HEK293T (cell line): Measurements from ENCODE around the gene DNAJB2.
"Not testable (repeated sequence)": the region's sequence is repeated elsewhere in the genome, so short reads cannot be mapped to it uniquely, and the experiment has no call there.

Source experiments
- CTCF ChIA-PET: fragments of 350-600 bp; formaldehyde crosslinking; extraction: SDS; loops from one replicate; lab custom pipeline; 2021; ENCODE audit warnings: antibody characterized with exemption, inconsistent platforms; lab: Yijun Ruan, JAX
- POLR2A ChIA-PET: fragments of 350-600 bp; formaldehyde crosslinking; extraction: SDS; loops from one replicate; lab custom pipeline; 2020; ENCODE audit warnings: antibody characterized with exemption, inconsistent platforms; lab: Yijun Ruan, JAX
- DNase-seq: peaks from one replicate; pipeline ENCODE4 v3.0.0; 2012; ENCODE audit warnings: mixed read lengths; ENCODE audit errors: extremely low spot score
- ARNT ChIP-seq: fragments of 450-650 bp; IDR thresholded peaks from 2 replicates; pipeline ENCODE4 v1.6.1; 2017; ENCODE audit warnings: mild to moderate bottlenecking
- BHLHE40 ChIP-seq: fragments of 450-650 bp; IDR thresholded peaks from 2 replicates; pipeline ENCODE4 v1.6.1; 2016; ENCODE audit warnings: mild to moderate bottlenecking, moderate library complexity, borderline replicate concordance
- CTBP1 ChIP-seq: fragments of 450-650 bp; IDR thresholded peaks from 2 replicates; pipeline ENCODE4 v1.6.1; 2016; ENCODE audit warnings: borderline replicate concordance
- ELF4 ChIP-seq: fragments of 450-650 bp; IDR thresholded peaks from 2 replicates; pipeline ENCODE4 v1.6.1; 2017; ENCODE audit warnings: antibody characterized with exemption
- FOXA1 ChIP-seq: fragments of 450-650 bp; IDR thresholded peaks from 2 replicates; pipeline ENCODE4 v1.6.1; 2016; ENCODE audit warnings: mild to moderate bottlenecking
- FOXK2 ChIP-seq: fragments of 450-650 bp; IDR thresholded peaks from 2 replicates; pipeline ENCODE4 v1.6.1; 2016; ENCODE audit warnings: mild to moderate bottlenecking
- FOXM1 ChIP-seq: fragments of 450-650 bp; IDR thresholded peaks from 2 replicates; pipeline ENCODE4 v1.6.1; 2017; ENCODE audit warnings: mild to moderate bottlenecking, borderline replicate concordance
- HDGF ChIP-seq: fragments of 450-650 bp; IDR thresholded peaks from 2 replicates; pipeline ENCODE4 v1.6.1; 2017; ENCODE audit warnings: antibody characterized with exemption, borderline replicate concordance
- L3MBTL2 ChIP-seq: fragments of 450-650 bp; conservative IDR thresholded peaks from 2 replicates; pipeline ENCODE4 v1.6.1; 2016; ENCODE audit warnings: mild to moderate bottlenecking
- LEF1 ChIP-seq: fragments of 450-650 bp; IDR thresholded peaks from 2 replicates; pipeline ENCODE4 v1.6.1; 2017; ENCODE audit warnings: mild to moderate bottlenecking, borderline replicate concordance
- NFRKB ChIP-seq: fragments of 450-650 bp; IDR thresholded peaks from 2 replicates; pipeline ENCODE4 v1.6.1; 2016; ENCODE audit warnings: mild to moderate bottlenecking, moderate library complexity
- SP1 ChIP-seq: fragments of 450-650 bp; IDR thresholded peaks from 2 replicates; pipeline ENCODE4 v1.6.1; 2017
- SUZ12 ChIP-seq: fragments of 450-650 bp; IDR thresholded peaks from 2 replicates; pipeline ENCODE4 v1.6.1; 2016; ENCODE audit warnings: mild to moderate bottlenecking
- TARDBP ChIP-seq: fragments of 450-650 bp; IDR thresholded peaks from 2 replicates; pipeline ENCODE4 v1.6.1; 2016
- ZNF384 ChIP-seq: fragments of 450-650 bp; IDR thresholded peaks from 2 replicates; pipeline ENCODE4 v1.6.1; 2016
- TF ChIP-seq, protein P1 (sequence below): fragments of 450-650 bp; IDR thresholded peaks from 2 replicates; pipeline ENCODE4 v1.6.1; 2016

Gene DNAJB2

DNA sequence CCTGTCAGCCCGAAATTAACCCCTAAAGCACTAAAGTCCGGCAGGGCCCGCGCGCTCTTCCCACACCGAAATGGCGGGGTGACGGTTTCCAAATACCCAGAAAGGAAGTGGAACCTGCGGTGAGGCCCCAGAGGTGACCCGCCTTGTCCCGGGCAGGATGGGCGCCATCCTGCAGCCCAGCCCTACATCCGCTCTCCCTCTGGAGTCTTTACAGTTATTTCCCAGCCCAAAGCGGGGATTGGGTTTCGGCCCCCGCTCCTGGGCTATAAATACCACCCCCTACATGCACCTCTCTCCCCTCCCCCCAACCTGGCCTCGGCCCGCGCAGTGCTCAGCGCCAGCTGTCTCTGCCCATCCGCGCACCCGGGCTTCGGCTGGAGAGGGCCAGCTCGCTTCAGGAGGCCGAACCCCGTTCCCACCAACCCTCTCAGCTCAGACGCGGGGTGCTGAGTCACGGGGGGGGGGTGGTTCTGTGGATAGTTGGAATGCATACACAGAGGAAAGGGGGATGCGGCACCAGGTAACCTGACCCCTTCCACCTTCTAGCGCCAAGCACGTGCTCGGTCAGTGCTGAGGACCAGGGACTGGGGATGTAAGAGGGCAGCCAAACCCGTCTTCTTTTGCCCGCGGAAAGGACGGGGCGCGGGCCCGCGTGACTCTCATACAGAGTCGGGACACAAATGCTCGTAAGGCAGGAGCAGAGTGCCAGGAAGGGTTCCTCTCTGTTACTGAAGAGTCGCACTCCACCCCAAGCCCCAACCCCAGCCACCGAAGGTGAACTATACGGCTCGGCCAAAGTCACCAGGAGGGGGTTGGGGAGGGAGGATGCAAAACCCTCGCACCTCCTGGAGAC, 26.0 kb upstream of the DNAJB2 start, which contains the start of gene TUBA4B:
Gene TUBA4B, plus strand, starts transcription at position 344 of the 853 bp plus-strand sequence. Its CDS starts 165 bp downstream, at position 509.
- CTCF ChIA-PET: interaction anchor here (0.5 to 0.6 kb wide), 2 partner anchors 8 to 288 kb away, joined by 3 read pairs; no protein-coding TSS in a partner anchor
- TF ChIP-seq L3MBTL2 (0 out of 2 replicates have a peak, but pooled peaks have one; percentile 44), HDGF (no peak)
- POLR2A ChIA-PET: interaction anchor here (0.6 to 3.9 kb wide), 3 partner anchors 8 to 126 kb away, joined by 3 to 28 read pairs (median 5); partner anchors contain the start of genes ANKZF1, ATG9A, GLB1L and STK16
- DNase-seq: no peak

- ChIA-PET POLR2A (interaction anchor here (3.9 kb wide), 1 partner anchor 8 kb away, joined by 28 read pairs; the partner anchor contains the start of genes GLB1L and STK16), CTCF (interaction anchor here (0.9 to 2.2 kb wide), 3 partner anchors 9 to 41 kb away, joined by 4 to 7 read pairs (median 7); partner anchors contain the start of genes GLB1L and STK16)
- TF ChIP-seq CTBP1: no peak
- no peak for TF ChIP-seq ARNT
- DNase-seq: peak; percentile 90
Observed at GRCh38 chr2:219253753-219254589, 25.2 kb upstream of the DNAJB2 start, which contains the start of gene TUBA4A. TUBA4A (minus strand) TSS chr2:219253918; CDS start chr2:219253858, 60 bp downstream.

- POLR2A ChIA-PET: interaction anchor here (3.9 kb wide), 1 partner anchor 9 kb away, joined by 28 read pairs; the partner anchor contains the start of genes GLB1L and STK16
- CTCF ChIA-PET: interaction anchor here (0.9 to 2.2 kb wide), 3 partner anchors 10 to 40 kb away, joined by 4 to 7 read pairs (median 7); partner anchors contain the start of genes GLB1L and STK16
- TF ChIP-seq FOXK2: no peak
- TF ChIP-seq HDGF: no peak
- no peak for TF ChIP-seq CTBP1
- no peak for TF ChIP-seq SP1
- no peak for DNase-seq
Observed at GRCh38 chr2:219254590-219255201, 24.5 kb upstream of the DNAJB2 start.

- POLR2A ChIA-PET: interaction anchor here (2.0 kb wide), 1 partner anchor 13 kb away, joined by 12 read pairs; the partner anchor contains the start of genes GLB1L and STK16
- CTCF ChIA-PET: interaction anchor here (0.7 to 1.7 kb wide), 2 partner anchors 16 to 36 kb away, joined by 3 to 8 read pairs; no protein-coding TSS in a partner anchor
- DNase-seq: not testable (repeated sequence)
Observed at GRCh38 chr2:219258942-219259341, 20.2 kb upstream of the DNAJB2 start.

GRCh38 chr2:219261024-219261855, 17.9 kb upstream of the DNAJB2 start:
- no peak for TF ChIP-seq HDGF
- no peak for TF ChIP-seq CTBP1
- TF ChIP-seq SP1: no peak
- CTCF ChIA-PET: interaction anchor here (0.6 to 1.0 kb wide), 2 partner anchors 8 to 34 kb away, joined by 3 read pairs; partner anchors contain the start of gene TUBA4B
- no peak for DNase-seq
- POLR2A ChIA-PET: interaction anchor here (0.6 to 2.1 kb wide), 4 partner anchors 10 to 286 kb away, joined by 3 to 8 read pairs (median 6); partner anchors contain the start of genes DNAJB2, GLB1L and STK16

DNA sequence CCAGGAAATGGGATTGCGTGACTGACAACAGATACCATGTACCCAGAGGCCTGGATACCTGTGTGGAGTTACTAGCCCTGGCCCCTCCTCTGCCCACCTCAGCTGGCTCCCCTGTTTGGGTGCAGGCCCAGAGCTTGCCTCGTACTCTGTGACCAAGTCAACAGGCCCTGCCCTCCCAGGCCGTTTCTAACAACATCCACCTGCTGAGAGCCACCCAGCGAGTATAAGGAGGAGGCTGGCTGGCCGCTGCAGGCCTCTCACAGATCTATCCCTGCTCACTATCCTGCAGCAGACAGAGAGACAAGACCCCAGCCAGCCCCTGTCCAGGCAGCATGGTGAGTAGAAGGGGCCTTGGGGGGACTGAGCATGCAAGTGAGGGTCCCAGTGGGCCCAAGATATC, 12.9 kb upstream of the DNAJB2 start:
- ChIA-PET CTCF (interaction anchor here (0.6 to 1.3 kb wide), 2 partner anchors 12 to 123 kb away, joined by 3 read pairs; no protein-coding TSS in a partner anchor), POLR2A (interaction anchor here (1.5 kb wide), 1 partner anchor 13 kb away, joined by 3 read pairs; the partner anchor contains the start of gene DNAJB2)

GRCh38 chr2:219266886-219267285, 12.3 kb upstream of the DNAJB2 start:
- POLR2A ChIA-PET: interaction anchor here (1.5 kb wide), 1 partner anchor 12 kb away, joined by 3 read pairs; the partner anchor contains the start of gene DNAJB2
- CTCF ChIA-PET: interaction anchor here (1.0 to 1.3 kb wide), 2 partner anchors 11 to 28 kb away, joined by 3 read pairs; no protein-coding TSS in a partner anchor
- TF ChIP-seq, protein P1, sequence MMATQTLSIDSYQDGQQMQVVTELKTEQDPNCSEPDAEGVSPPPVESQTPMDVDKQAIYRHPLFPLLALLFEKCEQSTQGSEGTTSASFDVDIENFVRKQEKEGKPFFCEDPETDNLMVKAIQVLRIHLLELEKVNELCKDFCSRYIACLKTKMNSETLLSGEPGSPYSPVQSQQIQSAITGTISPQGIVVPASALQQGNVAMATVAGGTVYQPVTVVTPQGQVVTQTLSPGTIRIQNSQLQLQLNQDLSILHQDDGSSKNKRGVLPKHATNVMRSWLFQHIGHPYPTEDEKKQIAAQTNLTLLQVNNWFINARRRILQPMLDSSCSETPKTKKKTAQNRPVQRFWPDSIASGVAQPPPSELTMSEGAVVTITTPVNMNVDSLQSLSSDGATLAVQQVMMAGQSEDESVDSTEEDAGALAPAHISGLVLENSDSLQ: no peak
- TF ChIP-seq FOXM1 (no peak), LEF1 (no peak), ZNF384 (no peak), FOXK2 (no peak), TARDBP (no peak), L3MBTL2 (no peak), ELF4 (no peak), BHLHE40 (no peak), HDGF (no peak), FOXA1 (no peak), NFRKB (no peak), SUZ12 (no peak), ARNT (no peak), SP1 (no peak), CTBP1 (no peak)
- no peak for DNase-seq

More for the DNA sequence above, 12.9 kb upstream of the DNAJB2 start:
- DNase-seq: no peak
- no peak for TF ChIP-seq L3MBTL2
- no peak for TF ChIP-seq ZNF384
